H1 (cell line): ENCODE results near the gene GOLGA3. TPM values are rescaled to one million over a fixed set of nuclear protein-coding genes. Genes with fewer than 3 reads are reported as not detected.

Experiments
- ASH2L ChIP-seq: fragments of 200-600, 300-600 bp; sonication (generic); IDR thresholded peaks from one replicate; pipeline ENCODE4 v1.7.1; 2017; ENCODE audit warnings: low read length
- CHD7 ChIP-seq: fragments of 300-600 bp; sonication (generic); IDR thresholded peaks from 2 replicates; pipeline ENCODE4 v1.7.1; 2012; ENCODE audit warnings: low read length, moderate library complexity, mild to moderate bottlenecking, inconsistent platforms; ENCODE audit not compliant: insufficient replicate concordance
- MAFK ChIP-seq: IDR thresholded peaks from 2 replicates; pipeline ENCODE4 v1.6.1; 2012; ENCODE audit warnings: low read depth, mild to moderate bottlenecking, improper control_type of control experiment, low read length
- RAD21 ChIP-seq, 2 experiments: IDR thresholded peaks in 1 of 2; conservative IDR thresholded peaks in 1 of 2; 2 replicates each; pipeline ENCODE4 v1.6.1; 2011; ENCODE audit warnings: low read depth in 2 of 2, low read length in 2 of 2, improper control_type of control experiment in 1 of 2, inconsistent platforms in 1 of 2, mild to moderate bottlenecking in 1 of 2, moderate library complexity in 1 of 2
- SIN3A ChIP-seq, 2 experiments: IDR thresholded peaks in 1 of 2; conservative IDR thresholded peaks in 1 of 2; 2 replicates each; pipeline ENCODE4 v1.6.1; 2011 to 2012; ENCODE audit warnings: low read length in 2 of 2, improper control_type of control experiment in 1 of 2, low read depth in 1 of 2, mild to moderate bottlenecking in 1 of 2
- polyA plus RNA-seq, 7 experiments: library from polyadenylated mRNA; depleted of rRNA in 3 of 7; stranded (reverse) in 5 of 7; unstranded in 2 of 7; fragments of >200 nt in 5 of 7; fragments of 200-250 nt in 2 of 7; gene quantifications; 1 replicate in 5 of 7; 2 replicates in 1 of 7; 4 replicates in 1 of 7; pipeline versions ENCODE4 v1.2.1 to v1.2.3, GENCODE V29; 2011 to 2013; ENCODE audit warnings: missing spikeins in 2 of 7, mixed read lengths in 2 of 7
- total RNA-seq: library from RNA; stranded (reverse); fragmentation: NEBNext Ultra II Directional; extraction: Animal tissue kit (Norgen Biotek cat#: 25700); gene quantifications from 2 replicates; pipeline ENCODE4 v1.2.1, GENCODE V29; 2021

Gene GOLGA3
- total and polyA plus RNA-seq, 2 of the 8 experiments (the other 6 are each of a cell fraction or from before 2014, with no cell fraction given), result 6.4 to 33.1 TPM

- no peak for TF ChIP-seq CHD7
- no peak for TF ChIP-seq ASH2L
- no peak for TF ChIP-seq MAFK
- TF ChIP-seq RAD21 (IDR thresholded peaks at IDR 0.05 in 1 of 2, conservative IDR thresholded peaks at IDR 0.05 in 1 of 2; ENCODE audit: low read depth in 2 of 2, low read length in 2 of 2), result no peak
- no peak for TF ChIP-seq SIN3A (conservative IDR thresholded peaks at IDR 0.05 in 1 of 2, IDR thresholded peaks at IDR 0.05 in 1 of 2; ENCODE audit: low read depth in 1 of 2, low read length in 2 of 2)
Measured at GRCh38 chr12:132735496-132735895, 93.2 kb downstream of the GOLGA3 start (continued).
